Progenitor cell of endocrine pancreas (in vitro differentiated cells): ENCODE results near the gene KBTBD4. TPM values are rescaled to one million over a fixed set of nuclear protein-coding genes. Genes with fewer than 3 reads are reported as not detected.
"Not testable (repeated sequence)": the region's sequence is repeated elsewhere in the genome, so short reads cannot be mapped to it uniquely, and the experiment has no call there.

Experiments used
- DNase-seq: peaks from one replicate; pipeline ENCODE4 v3.0.0; 2021; ENCODE audit warnings: low spot score; ENCODE audit not compliant: unreplicated experiment
- H3K27ac Mint-ChIP-seq: 2 replicates; pipeline ENCODE4 v1.8.0; 2021; ENCODE audit warnings: mild to moderate bottlenecking, moderate library complexity, mixed read lengths
- H3K27me3 Mint-ChIP-seq: 2 replicates; pipeline ENCODE4 v1.8.0; 2021; ENCODE audit warnings: mixed read lengths
- H3K36me3 Mint-ChIP-seq: 2 replicates; pipeline ENCODE4 v1.8.0; 2022; ENCODE audit warnings: mixed read lengths; ENCODE audit not compliant: insufficient read depth
- H3K4me1 Mint-ChIP-seq: 2 replicates; pipeline ENCODE4 v1.8.0; 2021; ENCODE audit warnings: low read depth, mixed read lengths
- H3K4me3 Mint-ChIP-seq: 2 replicates; pipeline ENCODE4 v1.8.0; 2021; ENCODE audit warnings: low read depth, mild to moderate bottlenecking, moderate library complexity, mixed read lengths
- H3K9me3 Mint-ChIP-seq: 2 replicates; pipeline ENCODE4 v1.8.0; 2021; ENCODE audit warnings: low read depth, mixed read lengths
- CTCF ChIP-seq: fragments of 200-600 bp; sonication (generic); IDR thresholded peaks from one replicate; pipeline ENCODE4 v1.5.0; 2021; ENCODE audit warnings: antibody characterized with exemption, mild to moderate bottlenecking; ENCODE audit not compliant: unreplicated experiment
- total RNA-seq: library from RNA; stranded (reverse); gene quantifications from 2 replicates; pipeline ENCODE4 v1.2.1, GENCODE V29; 2021

Gene KBTBD4
- total RNA-seq, 1 donor from 2014 or later: 18.1 TPM

- Mint-ChIP-seq H3K27ac (no peak overlapping the region), H3K27me3 (no peaks in the 10 kb centered on the region), H3K9me3 (no peaks in the 10 kb centered on the region), H3K36me3 (no peaks in the 10 kb centered on the region), H3K4me3 (no peak overlapping the region), H3K4me1 (no peaks in the 10 kb centered on the region)
- DNase-seq: no peak
- TF ChIP-seq CTCF: no peak
Observed at GRCh38 chr11:47560426-47560825, 18.3 kb downstream of the KBTBD4 start.

GRCh38 chr11:47558695-47559094 is 20.1 kb downstream of the KBTBD4 start:
- Mint-ChIP-seq H3K4me1 (no peaks in the 10 kb centered on the region), H3K4me3 (no peak overlapping the region), H3K9me3 (no peaks in the 10 kb centered on the region), H3K36me3 (no peaks in the 10 kb centered on the region), H3K27me3 (no peaks in the 10 kb centered on the region), H3K27ac (no peak overlapping the region)
- TF ChIP-seq CTCF: no peak
- no peak for DNase-seq

GRCh38 chr11:47557004-47557403 is 21.8 kb downstream of the KBTBD4 start:
- H3K36me3 Mint-ChIP-seq, H3K27ac Mint-ChIP-seq, H3K4me1 Mint-ChIP-seq, DNase-seq, H3K27me3 Mint-ChIP-seq, H3K9me3 Mint-ChIP-seq, H3K4me3 Mint-ChIP-seq: not testable (repeated sequence)

GRCh38 chr11:47553406-47553743 is 25.4 kb downstream of the KBTBD4 start:
- no peaks in the 10 kb centered on the region for H3K36me3 Mint-ChIP-seq
- no peaks in the 10 kb centered on the region for H3K9me3 Mint-ChIP-seq
- peak overlapping the region; percentile 95 for H3K27ac Mint-ChIP-seq
- peak overlapping the region; percentile 79 for H3K4me3 Mint-ChIP-seq
- peaks cover 19% of the 10 kb centered on the region for H3K4me1 Mint-ChIP-seq
- TF ChIP-seq CTCF: no peak
- DNase-seq: no peak
- no peaks in the 10 kb centered on the region for H3K27me3 Mint-ChIP-seq

- Mint-ChIP-seq H3K36me3 (peaks cover 2% of the 10 kb centered on the region), H3K4me3 (peak within 1 kb of the TSS; percentile 97), H3K9me3 (no peaks in the 10 kb centered on the region)
Observed at GRCh38 chr11:47552566-47553405, 26.0 kb downstream of the KBTBD4 start, which contains the start of gene CELF1. TSS of gene CELF1 (minus strand) at chr11:47553132. CDS start at chr11:47499523, 53,609 bp downstream.

More at GRCh38 chr11:47552566-47553405, 26.0 kb downstream of the KBTBD4 start, which contains the start of gene CELF1:
- DNase-seq: peak; percentile 88
- peak within 1 kb of the TSS; percentile 96 for H3K27ac Mint-ChIP-seq
- H3K27me3 Mint-ChIP-seq: no peaks in the 10 kb centered on the region
- TF ChIP-seq CTCF: peak; percentile 97
- peaks cover 19% of the 10 kb centered on the region for H3K4me1 Mint-ChIP-seq
